Transverse colon (tissue), 3 donors: ENCODE measurements around the gene MRAP2.

Source experiments
- EP300 ChIP-seq: sonication (generic); formaldehyde crosslinking; IDR thresholded peaks from one replicate; pipeline ENCODE4 v1.6.1; 2017; ENCODE audit warnings: antibody characterized with exemption, low read depth
- TF ChIP-seq, protein P1 (sequence below), 5 experiments: fragments of 200-600 bp in 3 of 5; fragments of 450-650 bp in 2 of 5; sonication (generic) in 3 of 5; IDR thresholded peaks; 1 replicate in 2 of 5; 2 replicates in 3 of 5; pipeline ENCODE4 v1.5.1; 2016 to 2017; ENCODE audit warnings: antibody characterized with exemption in 5 of 5, inconsistent platforms in 3 of 5, mild to moderate bottlenecking in 2 of 5, moderate library complexity in 1 of 5

DNA sequence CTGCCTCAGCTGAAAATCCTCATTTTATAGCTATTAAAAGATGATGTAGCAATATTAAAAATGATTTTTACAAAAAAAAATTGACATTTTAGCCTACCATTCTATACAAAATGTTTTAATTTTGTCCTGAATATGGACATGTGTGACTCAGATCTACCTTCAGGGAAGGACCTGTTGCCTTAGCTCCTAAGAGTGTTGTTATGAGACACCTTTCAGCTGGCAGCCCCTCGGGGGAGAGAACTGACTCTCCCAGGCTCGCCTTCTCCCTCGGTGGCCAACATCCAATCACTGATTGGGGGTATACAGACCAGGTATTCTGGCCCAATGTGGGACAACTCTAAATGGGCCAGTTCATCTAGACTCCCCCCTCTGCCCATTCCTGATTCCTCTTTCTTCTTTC lies 32.5 kb upstream of the MRAP2 start:
- TF ChIP-seq, protein P1, sequence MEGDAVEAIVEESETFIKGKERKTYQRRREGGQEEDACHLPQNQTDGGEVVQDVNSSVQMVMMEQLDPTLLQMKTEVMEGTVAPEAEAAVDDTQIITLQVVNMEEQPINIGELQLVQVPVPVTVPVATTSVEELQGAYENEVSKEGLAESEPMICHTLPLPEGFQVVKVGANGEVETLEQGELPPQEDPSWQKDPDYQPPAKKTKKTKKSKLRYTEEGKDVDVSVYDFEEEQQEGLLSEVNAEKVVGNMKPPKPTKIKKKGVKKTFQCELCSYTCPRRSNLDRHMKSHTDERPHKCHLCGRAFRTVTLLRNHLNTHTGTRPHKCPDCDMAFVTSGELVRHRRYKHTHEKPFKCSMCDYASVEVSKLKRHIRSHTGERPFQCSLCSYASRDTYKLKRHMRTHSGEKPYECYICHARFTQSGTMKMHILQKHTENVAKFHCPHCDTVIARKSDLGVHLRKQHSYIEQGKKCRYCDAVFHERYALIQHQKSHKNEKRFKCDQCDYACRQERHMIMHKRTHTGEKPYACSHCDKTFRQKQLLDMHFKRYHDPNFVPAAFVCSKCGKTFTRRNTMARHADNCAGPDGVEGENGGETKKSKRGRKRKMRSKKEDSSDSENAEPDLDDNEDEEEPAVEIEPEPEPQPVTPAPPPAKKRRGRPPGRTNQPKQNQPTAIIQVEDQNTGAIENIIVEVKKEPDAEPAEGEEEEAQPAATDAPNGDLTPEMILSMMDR (IDR thresholded peaks at IDR 0.05) = no peak
- no peak for TF ChIP-seq EP300
